H1 (cell line): ENCODE measurements around the gene NR2E1. TPM values are rescaled to one million over a fixed set of nuclear protein-coding genes. Genes with fewer than 3 reads are reported as not detected.

ENCODE experiments used
- CBX8 ChIP-seq: fragments of 300-800, 300-1000 bp; sonication (generic); IDR thresholded peaks from 2 replicates; pipeline ENCODE4 v1.7.1; 2016; ENCODE audit warnings: low read depth, low read length, borderline replicate concordance
- CTBP2 ChIP-seq: IDR thresholded peaks from 2 replicates; pipeline ENCODE4 v1.7.0; 2011; ENCODE audit warnings: borderline replicate concordance, mild to moderate bottlenecking, moderate library complexity, mixed read lengths, low read length; ENCODE audit not compliant: insufficient read depth, insufficient read length
- EZH2 ChIP-seq: fragments of 200-600 bp; sonication (generic); IDR thresholded peaks from 2 replicates; pipeline ENCODE4 v1.7.1; 2012; ENCODE audit warnings: low read depth, mild to moderate bottlenecking, moderate library complexity, low read length, inconsistent platforms; ENCODE audit not compliant: severe bottlenecking
- RBBP5 ChIP-seq: IDR thresholded peaks from 2 replicates; pipeline ENCODE4 v1.7.1; 2012; ENCODE audit warnings: low read depth, mild to moderate bottlenecking, inconsistent platforms, low read length, moderate library complexity, borderline replicate concordance
- SP1 ChIP-seq: IDR thresholded peaks from 2 replicates; pipeline ENCODE4 v1.6.1; 2011; ENCODE audit warnings: low read depth, low read length
- TCF12 ChIP-seq: IDR thresholded peaks from 2 replicates; pipeline ENCODE4 v1.6.1; 2011; ENCODE audit warnings: low read depth, mild to moderate bottlenecking, low read length
- polyA plus RNA-seq, 7 experiments: library from polyadenylated mRNA; depleted of rRNA in 3 of 7; stranded (reverse) in 5 of 7; unstranded in 2 of 7; fragments of >200 nt in 5 of 7; fragments of 200-250 nt in 2 of 7; gene quantifications; 1 replicate in 5 of 7; 2 replicates in 1 of 7; 4 replicates in 1 of 7; pipeline versions ENCODE4 v1.2.1 to v1.2.3, GENCODE V29; 2011 to 2013; ENCODE audit warnings: missing spikeins in 2 of 7, mixed read lengths in 2 of 7
- total RNA-seq: library from RNA; stranded (reverse); fragmentation: NEBNext Ultra II Directional; extraction: Animal tissue kit (Norgen Biotek cat#: 25700); gene quantifications from 2 replicates; pipeline ENCODE4 v1.2.1, GENCODE V29; 2021
- TF ChIP-seq, protein P1 (sequence below): fragments of 300-600 bp; sonication (generic); IDR thresholded peaks from 2 replicates; pipeline ENCODE4 v1.7.1; 2012; ENCODE audit warnings: low read length, moderate library complexity, mild to moderate bottlenecking, inconsistent platforms; ENCODE audit not compliant: insufficient replicate concordance

NR2E1 gene
- total and polyA plus RNA-seq, 2 of the 8 experiments (the other 6 are each of a cell fraction or from before 2014, with no cell fraction given), result not detected

DNA sequence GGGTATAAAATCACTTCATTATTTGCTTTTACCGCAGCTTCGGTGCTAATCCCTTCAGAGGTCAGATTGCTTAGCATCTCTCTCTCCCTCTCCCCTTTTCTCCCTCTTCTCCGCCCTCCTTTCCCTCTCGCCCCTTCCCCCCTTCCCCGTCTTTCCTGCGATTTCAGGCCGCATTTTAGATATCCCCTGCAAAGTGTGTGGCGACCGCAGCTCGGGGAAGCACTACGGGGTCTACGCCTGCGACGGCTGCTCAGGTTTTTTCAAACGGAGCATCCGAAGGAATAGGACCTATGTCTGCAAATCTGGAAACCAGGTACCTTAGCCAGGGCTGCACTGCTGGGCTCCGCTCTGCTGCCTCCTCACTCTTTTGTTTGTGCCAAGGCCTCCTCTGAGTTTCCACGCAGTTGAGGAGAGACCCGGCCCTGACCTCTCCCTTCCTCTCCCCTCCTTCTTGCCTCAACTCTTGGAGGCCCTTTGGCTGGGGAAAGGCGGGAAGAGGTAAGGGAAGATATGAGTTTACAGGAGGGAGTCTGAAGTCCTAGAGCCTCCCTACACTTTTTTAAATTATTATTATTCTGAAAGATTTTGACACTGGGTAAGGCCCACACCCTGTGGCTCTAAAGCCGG, 5.6 kb downstream of the NR2E1 start (continued):
- TF ChIP-seq, protein P1, sequence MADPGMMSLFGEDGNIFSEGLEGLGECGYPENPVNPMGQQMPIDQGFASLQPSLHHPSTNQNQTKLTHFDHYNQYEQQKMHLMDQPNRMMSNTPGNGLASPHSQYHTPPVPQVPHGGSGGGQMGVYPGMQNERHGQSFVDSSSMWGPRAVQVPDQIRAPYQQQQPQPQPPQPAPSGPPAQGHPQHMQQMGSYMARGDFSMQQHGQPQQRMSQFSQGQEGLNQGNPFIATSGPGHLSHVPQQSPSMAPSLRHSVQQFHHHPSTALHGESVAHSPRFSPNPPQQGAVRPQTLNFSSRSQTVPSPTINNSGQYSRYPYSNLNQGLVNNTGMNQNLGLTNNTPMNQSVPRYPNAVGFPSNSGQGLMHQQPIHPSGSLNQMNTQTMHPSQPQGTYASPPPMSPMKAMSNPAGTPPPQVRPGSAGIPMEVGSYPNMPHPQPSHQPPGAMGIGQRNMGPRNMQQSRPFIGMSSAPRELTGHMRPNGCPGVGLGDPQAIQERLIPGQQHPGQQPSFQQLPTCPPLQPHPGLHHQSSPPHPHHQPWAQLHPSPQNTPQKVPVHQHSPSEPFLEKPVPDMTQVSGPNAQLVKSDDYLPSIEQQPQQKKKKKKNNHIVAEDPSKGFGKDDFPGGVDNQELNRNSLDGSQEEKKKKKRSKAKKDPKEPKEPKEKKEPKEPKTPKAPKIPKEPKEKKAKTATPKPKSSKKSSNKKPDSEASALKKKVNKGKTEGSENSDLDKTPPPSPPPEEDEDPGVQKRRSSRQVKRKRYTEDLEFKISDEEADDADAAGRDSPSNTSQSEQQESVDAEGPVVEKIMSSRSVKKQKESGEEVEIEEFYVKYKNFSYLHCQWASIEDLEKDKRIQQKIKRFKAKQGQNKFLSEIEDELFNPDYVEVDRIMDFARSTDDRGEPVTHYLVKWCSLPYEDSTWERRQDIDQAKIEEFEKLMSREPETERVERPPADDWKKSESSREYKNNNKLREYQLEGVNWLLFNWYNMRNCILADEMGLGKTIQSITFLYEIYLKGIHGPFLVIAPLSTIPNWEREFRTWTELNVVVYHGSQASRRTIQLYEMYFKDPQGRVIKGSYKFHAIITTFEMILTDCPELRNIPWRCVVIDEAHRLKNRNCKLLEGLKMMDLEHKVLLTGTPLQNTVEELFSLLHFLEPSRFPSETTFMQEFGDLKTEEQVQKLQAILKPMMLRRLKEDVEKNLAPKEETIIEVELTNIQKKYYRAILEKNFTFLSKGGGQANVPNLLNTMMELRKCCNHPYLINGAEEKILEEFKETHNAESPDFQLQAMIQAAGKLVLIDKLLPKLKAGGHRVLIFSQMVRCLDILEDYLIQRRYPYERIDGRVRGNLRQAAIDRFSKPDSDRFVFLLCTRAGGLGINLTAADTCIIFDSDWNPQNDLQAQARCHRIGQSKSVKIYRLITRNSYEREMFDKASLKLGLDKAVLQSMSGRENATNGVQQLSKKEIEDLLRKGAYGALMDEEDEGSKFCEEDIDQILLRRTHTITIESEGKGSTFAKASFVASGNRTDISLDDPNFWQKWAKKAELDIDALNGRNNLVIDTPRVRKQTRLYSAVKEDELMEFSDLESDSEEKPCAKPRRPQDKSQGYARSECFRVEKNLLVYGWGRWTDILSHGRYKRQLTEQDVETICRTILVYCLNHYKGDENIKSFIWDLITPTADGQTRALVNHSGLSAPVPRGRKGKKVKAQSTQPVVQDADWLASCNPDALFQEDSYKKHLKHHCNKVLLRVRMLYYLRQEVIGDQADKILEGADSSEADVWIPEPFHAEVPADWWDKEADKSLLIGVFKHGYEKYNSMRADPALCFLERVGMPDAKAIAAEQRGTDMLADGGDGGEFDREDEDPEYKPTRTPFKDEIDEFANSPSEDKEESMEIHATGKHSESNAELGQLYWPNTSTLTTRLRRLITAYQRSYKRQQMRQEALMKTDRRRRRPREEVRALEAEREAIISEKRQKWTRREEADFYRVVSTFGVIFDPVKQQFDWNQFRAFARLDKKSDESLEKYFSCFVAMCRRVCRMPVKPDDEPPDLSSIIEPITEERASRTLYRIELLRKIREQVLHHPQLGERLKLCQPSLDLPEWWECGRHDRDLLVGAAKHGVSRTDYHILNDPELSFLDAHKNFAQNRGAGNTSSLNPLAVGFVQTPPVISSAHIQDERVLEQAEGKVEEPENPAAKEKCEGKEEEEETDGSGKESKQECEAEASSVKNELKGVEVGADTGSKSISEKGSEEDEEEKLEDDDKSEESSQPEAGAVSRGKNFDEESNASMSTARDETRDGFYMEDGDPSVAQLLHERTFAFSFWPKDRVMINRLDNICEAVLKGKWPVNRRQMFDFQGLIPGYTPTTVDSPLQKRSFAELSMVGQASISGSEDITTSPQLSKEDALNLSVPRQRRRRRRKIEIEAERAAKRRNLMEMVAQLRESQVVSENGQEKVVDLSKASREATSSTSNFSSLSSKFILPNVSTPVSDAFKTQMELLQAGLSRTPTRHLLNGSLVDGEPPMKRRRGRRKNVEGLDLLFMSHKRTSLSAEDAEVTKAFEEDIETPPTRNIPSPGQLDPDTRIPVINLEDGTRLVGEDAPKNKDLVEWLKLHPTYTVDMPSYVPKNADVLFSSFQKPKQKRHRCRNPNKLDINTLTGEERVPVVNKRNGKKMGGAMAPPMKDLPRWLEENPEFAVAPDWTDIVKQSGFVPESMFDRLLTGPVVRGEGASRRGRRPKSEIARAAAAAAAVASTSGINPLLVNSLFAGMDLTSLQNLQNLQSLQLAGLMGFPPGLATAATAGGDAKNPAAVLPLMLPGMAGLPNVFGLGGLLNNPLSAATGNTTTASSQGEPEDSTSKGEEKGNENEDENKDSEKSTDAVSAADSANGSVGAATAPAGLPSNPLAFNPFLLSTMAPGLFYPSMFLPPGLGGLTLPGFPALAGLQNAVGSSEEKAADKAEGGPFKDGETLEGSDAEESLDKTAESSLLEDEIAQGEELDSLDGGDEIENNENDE, result no peak
- TF ChIP-seq TCF12, result 0 out of 2 replicates have a peak, but pooled peaks have one; percentile 9
- TF ChIP-seq SP1, result peak; percentile 54; the same call in 1 of the 2 replicates
- TF ChIP-seq CTBP2, result peak; percentile 86
- TF ChIP-seq CBX8, result peak; percentile 95; the same call in 1 of the 2 replicates
- TF ChIP-seq RBBP5, result no peak
- TF ChIP-seq EZH2, result peak; percentile 94
- TF ChIP-seq, all 59 proteins: peak for 7
